IPS-15b (cell line): ENCODE results near the gene NT5DC3.

Experiments used
- H3K27me3 ChIP-seq: one replicate; pipeline ENCODE4 v1.6.1; 2013; ENCODE audit warnings: low read length; ENCODE audit not compliant: control insufficient read depth, insufficient read depth
- H3K36me3 ChIP-seq: one replicate; pipeline ENCODE4 v1.6.1; 2013; ENCODE audit warnings: low read length; ENCODE audit not compliant: control insufficient read depth, insufficient read depth
- H3K4me1 ChIP-seq: one replicate; pipeline ENCODE4 v1.6.1; 2013; ENCODE audit warnings: mild to moderate bottlenecking, low read length; ENCODE audit not compliant: control insufficient read depth, insufficient read depth
- H3K4me3 ChIP-seq: one replicate; pipeline ENCODE4 v1.5.1; 2013; ENCODE audit warnings: low read depth, low read length
- H3K9ac ChIP-seq: one replicate; pipeline ENCODE4 v1.6.1; 2013; ENCODE audit warnings: low read depth, mild to moderate bottlenecking, low read length
- H3K9me3 ChIP-seq: one replicate; pipeline ENCODE4 v1.6.1; 2013; ENCODE audit warnings: mild to moderate bottlenecking, low read length; ENCODE audit not compliant: control insufficient read depth, insufficient read depth

NT5DC3 gene

DNA sequence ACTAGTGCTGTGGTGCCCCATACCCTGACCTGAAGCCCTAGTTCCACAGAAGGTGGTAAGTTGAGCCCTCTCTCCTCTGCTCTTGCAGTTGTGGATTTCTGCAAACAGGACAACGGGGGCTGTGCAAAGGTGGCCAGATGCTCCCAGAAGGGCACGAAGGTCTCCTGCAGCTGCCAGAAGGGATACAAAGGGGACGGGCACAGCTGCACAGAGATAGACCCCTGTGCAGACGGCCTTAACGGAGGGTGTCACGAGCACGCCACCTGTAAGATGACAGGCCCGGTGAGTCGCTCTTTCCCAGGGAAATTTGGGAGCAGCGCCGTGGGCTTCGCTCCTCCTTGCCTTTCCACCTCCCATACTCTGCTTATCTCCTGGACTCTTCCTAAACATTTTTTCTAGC lies 92.2 kb downstream of the NT5DC3 start:
- Histone ChIP-seq H3K4me1 (no peaks in the 10 kb centered on the region), H3K27me3 (no peaks in the 10 kb centered on the region), H3K36me3 (no peaks in the 10 kb centered on the region), H3K9me3 (no peaks in the 10 kb centered on the region), H3K9ac (no peak overlapping the region), H3K4me3 (no peak overlapping the region)

DNA sequence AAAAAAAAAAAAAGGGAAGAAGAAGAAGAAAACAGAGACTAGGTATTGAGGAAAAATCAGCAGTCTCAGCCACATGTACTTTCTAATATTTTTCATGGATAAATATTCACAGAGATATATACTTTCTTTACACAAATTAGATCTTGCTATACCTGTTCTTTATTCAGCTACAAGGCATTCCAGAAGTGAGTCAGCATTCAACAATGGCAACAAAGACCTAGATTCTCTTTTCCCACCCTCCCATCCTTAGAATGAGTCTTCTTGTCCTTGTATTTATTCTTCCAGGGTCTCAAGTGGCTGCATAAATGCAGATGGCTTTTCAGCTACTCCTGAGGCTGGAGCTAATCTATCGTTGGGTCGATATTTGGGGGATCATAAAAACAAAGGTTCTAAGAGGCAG lies 93.0 kb downstream of the NT5DC3 start:
- Histone ChIP-seq H3K4me1 (no peaks in the 10 kb centered on the region), H3K27me3 (no peaks in the 10 kb centered on the region), H3K9ac (no peak overlapping the region), H3K36me3 (no peaks in the 10 kb centered on the region), H3K4me3 (no peak overlapping the region), H3K9me3 (no peaks in the 10 kb centered on the region)

DNA sequence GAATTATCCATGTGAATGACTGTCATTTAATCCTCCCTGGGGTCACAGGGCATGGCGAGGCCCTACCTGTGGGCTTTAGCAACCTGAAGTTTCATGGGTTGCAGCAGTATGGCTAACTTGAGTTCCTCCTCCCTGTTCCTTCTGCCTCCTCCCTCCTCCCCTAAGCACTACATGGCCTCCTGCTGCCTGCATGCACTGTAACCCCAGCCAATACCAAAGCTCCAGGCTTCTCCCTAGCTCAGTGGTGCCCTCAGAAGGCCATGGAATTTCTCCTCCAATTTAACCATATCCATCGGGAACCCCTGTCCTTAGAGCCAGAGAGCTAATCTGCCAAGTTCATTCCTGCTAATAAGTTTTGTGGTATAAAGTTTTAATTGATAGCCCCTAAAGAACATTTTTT lies 95.1 kb downstream of the NT5DC3 start:
- H3K27me3 ChIP-seq, result no peaks in the 10 kb centered on the region
- no peaks in the 10 kb centered on the region for H3K4me1 ChIP-seq
- no peaks in the 10 kb centered on the region for H3K9me3 ChIP-seq
- H3K36me3 ChIP-seq, result no peaks in the 10 kb centered on the region
- no peak overlapping the region for H3K9ac ChIP-seq
- H3K4me3 ChIP-seq, result no peak overlapping the region

DNA sequence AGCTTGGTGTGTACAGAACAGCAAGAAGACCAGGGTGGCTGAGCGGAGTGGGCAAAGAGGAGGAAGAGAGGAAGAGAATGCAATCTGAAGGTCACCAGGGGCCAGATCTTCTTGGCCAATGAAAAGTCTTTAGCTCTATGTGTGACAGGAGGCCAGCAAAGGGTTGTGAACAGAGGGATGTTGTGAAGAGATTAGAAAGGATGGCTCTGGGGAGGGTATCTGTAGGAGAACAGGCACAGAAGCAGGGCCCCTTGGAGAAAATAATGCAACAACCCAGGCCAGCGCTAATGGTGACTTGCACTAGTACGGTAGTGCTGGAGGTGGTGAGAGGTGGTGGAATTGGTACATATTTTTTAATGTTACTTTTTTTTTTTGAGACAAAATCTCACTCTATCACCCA lies 97.2 kb downstream of the NT5DC3 start:
- Histone ChIP-seq H3K9ac (no peak overlapping the region), H3K27me3 (no peaks in the 10 kb centered on the region), H3K4me1 (no peaks in the 10 kb centered on the region), H3K36me3 (no peaks in the 10 kb centered on the region), H3K4me3 (no peak overlapping the region), H3K9me3 (no peaks in the 10 kb centered on the region)

DNA sequence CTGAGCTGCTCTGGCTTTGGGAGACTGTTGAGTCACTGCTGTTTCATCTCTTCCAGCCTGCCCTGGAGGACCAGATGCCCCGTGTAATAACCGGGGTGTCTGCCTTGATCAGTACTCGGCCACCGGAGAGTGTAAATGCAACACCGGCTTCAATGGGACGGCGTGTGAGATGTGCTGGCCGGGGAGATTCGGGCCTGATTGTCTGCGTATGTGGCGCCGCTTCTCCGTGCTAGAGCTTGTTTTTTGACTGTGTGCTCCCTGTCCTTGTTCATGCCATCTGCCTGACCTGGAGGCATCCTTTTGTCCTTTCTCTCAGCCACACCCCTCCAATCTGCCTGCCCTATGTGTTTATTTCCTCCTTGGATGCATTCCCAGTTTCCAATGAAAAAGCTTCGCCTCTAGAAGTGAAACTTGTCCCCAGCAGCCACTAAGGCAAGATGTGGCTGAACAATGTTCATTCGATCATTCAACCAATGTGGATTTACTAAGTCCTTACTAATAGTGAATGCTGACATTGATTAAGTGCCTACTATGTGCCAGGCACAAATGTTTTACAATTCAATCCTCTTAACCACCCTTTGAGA lies 98.6 kb downstream of the NT5DC3 start:
- H3K4me3 ChIP-seq, result no peak overlapping the region
- no peaks in the 10 kb centered on the region for H3K27me3 ChIP-seq
- H3K9me3 ChIP-seq, result no peaks in the 10 kb centered on the region
- no peak overlapping the region for H3K9ac ChIP-seq
- H3K36me3 ChIP-seq, result no peaks in the 10 kb centered on the region
- no peaks in the 10 kb centered on the region for H3K4me1 ChIP-seq

DNA sequence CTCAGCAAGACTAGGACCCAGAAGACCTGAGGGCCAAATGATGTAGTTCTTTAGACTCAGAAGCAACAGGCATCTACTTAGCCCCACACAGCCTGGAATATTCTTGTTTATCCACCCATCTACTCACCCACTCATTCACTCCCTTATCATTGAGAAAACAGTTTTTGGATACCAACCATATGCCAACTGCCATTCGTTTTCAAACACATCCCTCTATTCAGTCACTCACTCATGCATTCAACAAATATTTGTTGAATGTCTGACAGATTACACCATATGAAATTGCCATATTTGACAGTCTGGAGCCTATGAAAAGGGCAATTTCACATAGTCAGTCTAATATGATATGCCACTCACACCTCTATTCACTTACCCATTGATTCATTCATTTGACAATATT lies 103.2 kb downstream of the NT5DC3 start:
- Histone ChIP-seq H3K4me1 (no peaks in the 10 kb centered on the region), H3K27me3 (no peaks in the 10 kb centered on the region), H3K9ac (no peak overlapping the region), H3K9me3 (no peaks in the 10 kb centered on the region), H3K4me3 (no peak overlapping the region), H3K36me3 (no peaks in the 10 kb centered on the region)

DNA sequence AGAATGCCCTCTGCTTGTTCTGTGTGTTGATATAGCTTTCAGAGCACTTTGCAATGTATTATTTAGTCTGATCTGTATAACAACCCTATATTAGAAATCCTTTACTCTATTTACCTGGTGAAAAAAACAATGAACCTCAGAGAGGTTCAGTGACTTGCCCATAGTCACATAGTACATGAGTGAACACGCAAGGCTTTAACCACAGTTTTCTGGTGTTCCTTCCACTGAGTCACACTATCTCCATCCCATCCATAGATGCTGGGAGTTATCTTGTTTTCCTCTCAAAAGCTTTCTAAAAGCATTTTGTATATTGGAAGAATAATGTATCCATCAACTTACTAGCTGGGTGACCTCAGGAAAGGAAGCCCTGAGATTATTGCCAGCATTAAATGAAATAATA lies 104.5 kb downstream of the NT5DC3 start:
- Histone ChIP-seq H3K9ac (no peak overlapping the region), H3K27me3 (no peaks in the 10 kb centered on the region), H3K4me3 (no peak overlapping the region), H3K36me3 (no peaks in the 10 kb centered on the region), H3K9me3 (no peaks in the 10 kb centered on the region), H3K4me1 (no peaks in the 10 kb centered on the region)

DNA sequence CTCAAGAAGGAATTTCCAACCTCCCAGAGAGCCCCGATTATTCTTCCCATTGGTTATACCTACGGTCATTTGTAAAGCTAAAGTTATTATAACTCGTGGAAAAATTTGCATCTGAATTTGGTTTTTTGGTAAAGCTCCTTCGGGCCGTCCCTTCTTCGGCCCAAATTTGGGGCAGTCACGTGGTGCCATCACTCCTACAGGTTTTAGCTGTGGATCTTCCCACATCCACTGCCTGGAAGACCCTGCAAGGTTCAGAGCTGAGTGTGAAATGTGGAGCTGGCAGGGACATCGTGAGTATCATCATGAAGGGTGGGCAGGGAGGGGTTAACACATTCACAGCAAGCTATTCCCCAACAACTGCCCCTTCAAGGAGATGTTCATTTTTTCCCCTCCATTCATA lies 105.7 kb downstream of the NT5DC3 start:
- H3K4me3 ChIP-seq, result no peak overlapping the region
- no peaks in the 10 kb centered on the region for H3K27me3 ChIP-seq
- H3K9me3 ChIP-seq, result peaks cover 2% of the 10 kb centered on the region
- H3K9ac ChIP-seq, result no peak overlapping the region
- no peaks in the 10 kb centered on the region for H3K4me1 ChIP-seq
- H3K36me3 ChIP-seq, result no peaks in the 10 kb centered on the region

DNA sequence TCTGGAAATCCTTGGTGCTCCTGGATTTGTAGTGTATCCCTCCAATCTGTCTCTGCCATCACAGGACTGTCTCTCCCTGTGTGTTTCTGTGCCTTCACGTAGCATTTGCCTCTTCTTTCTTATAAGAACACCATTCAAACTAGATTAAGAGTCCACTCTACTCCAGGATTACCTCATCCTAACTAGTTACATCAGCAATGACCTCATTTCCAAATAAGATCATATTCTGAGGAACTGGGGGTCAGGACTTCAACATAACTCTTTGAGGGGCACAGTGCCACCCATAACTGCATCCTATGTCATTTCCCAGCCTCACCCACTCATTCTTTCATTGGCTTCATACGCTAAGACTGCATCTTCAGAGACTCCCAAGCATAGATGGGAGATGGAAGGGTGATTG lies 106.2 kb downstream of the NT5DC3 start:
- Histone ChIP-seq H3K4me1 (no peaks in the 10 kb centered on the region), H3K9me3 (peaks cover 2% of the 10 kb centered on the region), H3K27me3 (no peaks in the 10 kb centered on the region), H3K4me3 (no peak overlapping the region), H3K36me3 (no peaks in the 10 kb centered on the region), H3K9ac (no peak overlapping the region)

DNA sequence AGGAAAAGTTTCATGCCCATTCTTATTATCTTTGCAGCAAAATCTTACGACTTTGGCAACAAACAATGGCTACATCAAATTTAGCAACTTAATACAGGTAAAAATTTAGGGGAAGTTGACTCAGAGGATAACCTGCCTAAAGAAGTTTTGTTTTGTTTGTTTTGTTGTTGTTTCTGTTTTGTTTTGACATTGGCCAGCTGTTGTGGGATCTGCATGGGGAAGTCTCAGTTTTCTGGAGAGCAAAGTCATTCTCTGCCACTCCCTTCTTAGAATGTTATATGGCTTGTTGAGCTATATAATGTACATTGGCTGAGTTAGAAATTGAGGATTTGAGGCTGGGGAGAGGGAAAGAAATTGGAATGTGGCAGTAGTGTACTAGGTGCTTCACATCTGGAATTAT lies 109.5 kb downstream of the NT5DC3 start:
- Histone ChIP-seq H3K9ac (no peak overlapping the region), H3K4me3 (no peak overlapping the region), H3K27me3 (no peaks in the 10 kb centered on the region), H3K4me1 (no peaks in the 10 kb centered on the region), H3K9me3 (peaks cover 2% of the 10 kb centered on the region), H3K36me3 (no peaks in the 10 kb centered on the region)

DNA sequence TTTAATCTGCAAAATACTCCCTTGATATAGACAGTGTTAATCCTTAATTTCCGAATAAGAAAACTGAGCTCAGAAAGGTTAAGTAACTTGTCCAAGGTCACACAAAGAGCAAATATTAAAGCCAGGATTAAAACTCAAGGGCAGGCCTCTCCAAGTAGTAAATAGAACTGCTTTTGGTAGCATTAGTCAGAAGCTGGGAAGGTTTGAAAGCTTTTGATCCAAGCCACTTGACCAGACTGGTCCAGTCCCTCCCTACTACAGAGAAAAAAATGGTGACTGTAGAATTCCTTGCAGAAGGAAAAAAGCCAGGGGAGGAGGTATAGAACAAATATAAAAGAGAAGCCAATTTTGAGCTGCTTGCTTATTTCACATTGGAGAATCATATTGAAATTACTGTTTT lies 111.5 kb downstream of the NT5DC3 start:
- H3K4me3 ChIP-seq, result no peak overlapping the region
- no peaks in the 10 kb centered on the region for H3K4me1 ChIP-seq

DNA sequence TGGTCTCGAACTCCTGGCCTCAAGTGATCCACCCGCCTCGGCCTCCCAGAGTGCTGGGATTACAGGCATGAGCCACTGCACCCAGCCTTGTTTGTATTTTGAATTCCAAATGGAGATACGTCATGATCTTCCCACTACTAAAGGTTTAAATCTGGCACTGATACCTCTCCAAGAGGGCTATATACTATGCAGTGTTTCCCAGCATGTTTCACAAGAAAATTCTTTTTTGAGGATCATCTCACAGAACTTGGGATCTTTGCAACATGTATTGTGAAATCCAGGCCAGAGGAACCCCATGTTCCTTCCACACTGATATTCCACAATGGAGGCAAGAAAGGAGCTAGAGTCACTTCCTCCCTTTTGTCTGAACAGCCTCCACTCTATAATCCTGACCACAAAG lies 112.7 kb downstream of the NT5DC3 start:
- Histone ChIP-seq H3K9me3 (peaks cover 2% of the 10 kb centered on the region), H3K9ac (no peak overlapping the region), H3K27me3 (no peaks in the 10 kb centered on the region), H3K4me3 (no peak overlapping the region), H3K4me1 (no peaks in the 10 kb centered on the region), H3K36me3 (no peaks in the 10 kb centered on the region)

More for the DNA sequence above, 111.5 kb downstream of the NT5DC3 start:
- no peaks in the 10 kb centered on the region for H3K27me3 ChIP-seq
- H3K9me3 ChIP-seq, result peaks cover 2% of the 10 kb centered on the region
- H3K9ac ChIP-seq, result no peak overlapping the region
- no peaks in the 10 kb centered on the region for H3K36me3 ChIP-seq
